H1 (cell line): ENCODE data around the gene MEGF11. TPM values are rescaled to one million over a fixed set of nuclear protein-coding genes. Genes with fewer than 3 reads are reported as not detected.

Experiments used
- ASH2L ChIP-seq: fragments of 200-600, 300-600 bp; sonication (generic); IDR thresholded peaks from one replicate; pipeline ENCODE4 v1.7.1; 2017; ENCODE audit warnings: low read length
- CBX8 ChIP-seq: fragments of 300-800, 300-1000 bp; sonication (generic); IDR thresholded peaks from 2 replicates; pipeline ENCODE4 v1.7.1; 2016; ENCODE audit warnings: low read depth, low read length, borderline replicate concordance
- GABPA ChIP-seq: IDR thresholded peaks from 2 replicates; pipeline ENCODE4 v1.6.1; 2011; ENCODE audit warnings: mild to moderate bottlenecking, low read length, moderate library complexity, borderline replicate concordance; ENCODE audit not compliant: insufficient read depth
- SP1 ChIP-seq: IDR thresholded peaks from 2 replicates; pipeline ENCODE4 v1.6.1; 2011; ENCODE audit warnings: low read depth, low read length
- polyA plus RNA-seq, 7 experiments: library from polyadenylated mRNA; depleted of rRNA in 3 of 7; stranded (reverse) in 5 of 7; unstranded in 2 of 7; fragments of >200 nt in 5 of 7; fragments of 200-250 nt in 2 of 7; gene quantifications; 1 replicate in 5 of 7; 2 replicates in 1 of 7; 4 replicates in 1 of 7; pipeline versions ENCODE4 v1.2.1 to v1.2.3, GENCODE V29; 2011 to 2013; ENCODE audit warnings: missing spikeins in 2 of 7, mixed read lengths in 2 of 7
- total RNA-seq: library from RNA; stranded (reverse); fragmentation: NEBNext Ultra II Directional; extraction: Animal tissue kit (Norgen Biotek cat#: 25700); gene quantifications from 2 replicates; pipeline ENCODE4 v1.2.1, GENCODE V29; 2021

Gene MEGF11
- total and polyA plus RNA-seq, 2 of the 8 experiments (the other 6 are each of a cell fraction or from before 2014, with no cell fraction given), result 4.4 to 4.8 TPM

- TF ChIP-seq GABPA (no peak), CBX8 (no peak), SP1 (no peak), ASH2L (no peak)
These were observed 168.8 kb downstream of the MEGF11 start (continued) for GRCh38 chr15:66084704-66085103.
